ENCODE measurements around the gene KCTD1.

KCTD1 gene

GRCh38 chr18:26471826-26472225 is 76.5 kb downstream of the KCTD1 start:
- TF ChIP-seq TCF12 (IDR thresholded peaks at IDR 0.05; ENCODE audit: low read depth) (no peak), RAD21 (IDR thresholded peaks at IDR 0.05; ENCODE audit: low read depth) (no peak), EP300 (IDR thresholded peaks at IDR 0.05; ENCODE audit: borderline replicate concordance) (no peak), ZBTB7A (IDR thresholded peaks at IDR 0.05; ENCODE audit: low read depth) (no peak), YY1 (IDR thresholded peaks at IDR 0.05; ENCODE audit: low read depth) (no peak), CEBPB (IDR thresholded peaks at IDR 0.05) (no peak), NFIC (IDR thresholded peaks at IDR 0.05) (no peak), CREB1 (IDR thresholded peaks at IDR 0.05; ENCODE audit: low read depth) (no peak), TAF1 (IDR thresholded peaks at IDR 0.05; ENCODE audit: low read depth) (no peak), EGR1 (IDR thresholded peaks at IDR 0.05) (no peak), TEAD4 (IDR thresholded peaks at IDR 0.05) (no peak), MAX (IDR thresholded peaks at IDR 0.05) (no peak), FOXM1 (IDR thresholded peaks at IDR 0.05; ENCODE audit: borderline replicate concordance, low read depth) (no peak)
- TF ChIP-seq, protein P1, sequence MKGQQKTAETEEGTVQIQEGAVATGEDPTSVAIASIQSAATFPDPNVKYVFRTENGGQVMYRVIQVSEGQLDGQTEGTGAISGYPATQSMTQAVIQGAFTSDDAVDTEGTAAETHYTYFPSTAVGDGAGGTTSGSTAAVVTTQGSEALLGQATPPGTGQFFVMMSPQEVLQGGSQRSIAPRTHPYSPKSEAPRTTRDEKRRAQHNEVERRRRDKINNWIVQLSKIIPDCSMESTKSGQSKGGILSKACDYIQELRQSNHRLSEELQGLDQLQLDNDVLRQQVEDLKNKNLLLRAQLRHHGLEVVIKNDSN (IDR thresholded peaks at IDR 0.05) = no peak
- TF ChIP-seq, protein P2, sequence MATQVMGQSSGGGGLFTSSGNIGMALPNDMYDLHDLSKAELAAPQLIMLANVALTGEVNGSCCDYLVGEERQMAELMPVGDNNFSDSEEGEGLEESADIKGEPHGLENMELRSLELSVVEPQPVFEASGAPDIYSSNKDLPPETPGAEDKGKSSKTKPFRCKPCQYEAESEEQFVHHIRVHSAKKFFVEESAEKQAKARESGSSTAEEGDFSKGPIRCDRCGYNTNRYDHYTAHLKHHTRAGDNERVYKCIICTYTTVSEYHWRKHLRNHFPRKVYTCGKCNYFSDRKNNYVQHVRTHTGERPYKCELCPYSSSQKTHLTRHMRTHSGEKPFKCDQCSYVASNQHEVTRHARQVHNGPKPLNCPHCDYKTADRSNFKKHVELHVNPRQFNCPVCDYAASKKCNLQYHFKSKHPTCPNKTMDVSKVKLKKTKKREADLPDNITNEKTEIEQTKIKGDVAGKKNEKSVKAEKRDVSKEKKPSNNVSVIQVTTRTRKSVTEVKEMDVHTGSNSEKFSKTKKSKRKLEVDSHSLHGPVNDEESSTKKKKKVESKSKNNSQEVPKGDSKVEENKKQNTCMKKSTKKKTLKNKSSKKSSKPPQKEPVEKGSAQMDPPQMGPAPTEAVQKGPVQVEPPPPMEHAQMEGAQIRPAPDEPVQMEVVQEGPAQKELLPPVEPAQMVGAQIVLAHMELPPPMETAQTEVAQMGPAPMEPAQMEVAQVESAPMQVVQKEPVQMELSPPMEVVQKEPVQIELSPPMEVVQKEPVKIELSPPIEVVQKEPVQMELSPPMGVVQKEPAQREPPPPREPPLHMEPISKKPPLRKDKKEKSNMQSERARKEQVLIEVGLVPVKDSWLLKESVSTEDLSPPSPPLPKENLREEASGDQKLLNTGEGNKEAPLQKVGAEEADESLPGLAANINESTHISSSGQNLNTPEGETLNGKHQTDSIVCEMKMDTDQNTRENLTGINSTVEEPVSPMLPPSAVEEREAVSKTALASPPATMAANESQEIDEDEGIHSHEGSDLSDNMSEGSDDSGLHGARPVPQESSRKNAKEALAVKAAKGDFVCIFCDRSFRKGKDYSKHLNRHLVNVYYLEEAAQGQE (IDR thresholded peaks at IDR 0.05; ENCODE audit: low read depth) = no peak

DNA sequence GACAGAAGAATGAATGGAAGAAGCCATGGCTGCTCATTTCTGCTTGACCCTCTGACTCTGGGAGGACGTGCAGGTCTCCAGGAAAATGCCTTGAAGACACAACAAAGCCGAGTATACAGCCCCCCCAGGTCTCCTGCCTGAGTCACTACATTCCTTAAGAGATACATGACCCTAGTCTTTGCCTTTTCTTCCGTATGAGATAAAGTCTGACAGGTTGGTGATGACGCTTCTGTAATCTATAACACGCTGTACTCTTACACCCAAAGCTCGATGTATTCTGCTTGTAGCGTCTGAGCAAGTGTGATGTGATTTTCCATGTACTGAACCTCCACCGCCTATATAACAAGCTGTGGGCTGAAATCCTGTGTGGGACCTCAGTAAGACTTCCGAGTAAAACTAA is 77.3 kb downstream of the KCTD1 start:
- TF ChIP-seq, protein P1 (IDR thresholded peaks at IDR 0.05) = no peak
- TF ChIP-seq EP300 (IDR thresholded peaks at IDR 0.05; ENCODE audit: borderline replicate concordance) (no peak), TAF1 (IDR thresholded peaks at IDR 0.05; ENCODE audit: low read depth) (no peak), FOXM1 (IDR thresholded peaks at IDR 0.05; ENCODE audit: borderline replicate concordance, low read depth) (no peak), TEAD4 (IDR thresholded peaks at IDR 0.05) (no peak), MAX (IDR thresholded peaks at IDR 0.05) (no peak), TCF12 (IDR thresholded peaks at IDR 0.05; ENCODE audit: low read depth) (no peak)
- TF ChIP-seq, protein P2 (IDR thresholded peaks at IDR 0.05; ENCODE audit: low read depth) = no peak

DNA sequence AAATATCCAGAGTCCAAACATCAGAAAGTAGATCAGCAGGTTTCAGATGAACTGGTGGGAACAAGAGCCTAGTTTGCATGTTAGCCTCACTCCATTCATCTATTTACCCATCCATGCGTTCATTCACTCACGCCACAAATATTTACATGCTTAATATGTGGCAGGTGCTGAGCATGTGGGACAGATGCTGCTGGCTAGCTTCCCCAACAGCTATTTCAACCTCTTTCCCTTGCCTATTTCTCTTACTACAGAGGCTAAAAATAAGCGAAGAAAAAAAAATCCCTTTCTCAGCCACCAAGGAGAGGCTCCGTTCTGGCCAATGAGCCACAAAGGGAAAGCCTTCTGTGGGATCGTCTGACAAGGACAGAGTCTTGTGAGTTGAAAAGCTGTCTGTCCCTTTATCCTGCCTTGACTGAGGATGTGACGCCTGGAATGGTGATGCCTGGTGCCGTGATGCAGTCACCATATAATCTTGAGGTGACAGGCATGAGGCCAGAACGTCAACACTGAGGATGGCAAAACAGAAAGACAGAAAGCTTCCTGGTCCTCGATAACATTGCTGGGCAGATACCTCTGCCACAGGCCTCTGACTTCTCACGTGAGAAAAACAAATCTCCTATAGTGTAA is 78.2 kb downstream of the KCTD1 start:
- TF ChIP-seq EP300 (IDR thresholded peaks at IDR 0.05; ENCODE audit: borderline replicate concordance) (peak; percentile 77; the same call in 1 of the 2 replicates), TEAD4 (IDR thresholded peaks at IDR 0.05) (peak; percentile 66), TAF1 (IDR thresholded peaks at IDR 0.05; ENCODE audit: low read depth) (no peak), MAX (IDR thresholded peaks at IDR 0.05) (peak; percentile 63; the same call in 1 of the 2 replicates), TCF12 (IDR thresholded peaks at IDR 0.05; ENCODE audit: low read depth) (peak; percentile 75), RAD21 (IDR thresholded peaks at IDR 0.05; ENCODE audit: low read depth) (no peak), NFIC (IDR thresholded peaks at IDR 0.05) (0 out of 2 replicates have a peak, but pooled peaks have one; percentile 12), FOXM1 (IDR thresholded peaks at IDR 0.05; ENCODE audit: borderline replicate concordance, low read depth) (peak; percentile 35; the same call in 1 of the 2 replicates)
- TF ChIP-seq, protein P1 (IDR thresholded peaks at IDR 0.05) = no peak

DNA sequence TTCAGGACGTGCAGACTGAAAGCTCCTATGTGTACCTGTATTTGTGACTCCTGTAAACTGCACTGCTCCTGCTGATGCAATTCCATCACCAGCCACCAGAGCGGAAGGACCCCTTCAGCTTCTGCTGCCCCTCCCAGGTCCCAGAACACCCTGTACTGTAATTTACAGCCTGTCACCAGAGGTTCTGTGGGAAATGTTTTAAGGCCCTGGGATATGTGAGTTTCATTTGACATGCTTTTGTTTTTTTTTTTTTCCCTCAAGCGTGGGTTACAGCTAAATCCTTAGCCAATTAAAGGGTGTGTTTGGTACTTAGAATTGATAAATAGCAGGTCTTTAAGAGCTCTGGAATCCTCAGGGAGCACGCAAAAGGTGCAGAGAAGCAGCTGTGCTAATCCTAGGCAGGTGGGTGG is 79.4 kb downstream of the KCTD1 start:
- TF ChIP-seq RAD21 (IDR thresholded peaks at IDR 0.05; ENCODE audit: low read depth) = peak; percentile 48
- TF ChIP-seq FOXM1 (IDR thresholded peaks at IDR 0.05; ENCODE audit: borderline replicate concordance, low read depth) = peak; percentile 93
- peak; percentile 58 for TF ChIP-seq EGR1 (IDR thresholded peaks at IDR 0.05)
- no peak for TF ChIP-seq TAF1 (IDR thresholded peaks at IDR 0.05; ENCODE audit: low read depth)
- peak; percentile 73 for TF ChIP-seq NFIC (IDR thresholded peaks at IDR 0.05)
- TF ChIP-seq, protein P2 (IDR thresholded peaks at IDR 0.05; ENCODE audit: low read depth) = no peak
- TF ChIP-seq ZBTB7A (IDR thresholded peaks at IDR 0.05; ENCODE audit: low read depth) = peak; percentile 62
- peak; percentile 91 for TF ChIP-seq TEAD4 (IDR thresholded peaks at IDR 0.05)
- no peak; the same call in 1 of the 2 replicates for TF ChIP-seq CREB1 (IDR thresholded peaks at IDR 0.05; ENCODE audit: low read depth)
- peak; percentile 26; the same call in 1 of the 2 replicates for TF ChIP-seq CEBPB (IDR thresholded peaks at IDR 0.05)
- TF ChIP-seq YY1 (IDR thresholded peaks at IDR 0.05; ENCODE audit: low read depth) = no peak
- TF ChIP-seq, protein P1 (IDR thresholded peaks at IDR 0.05) = no peak
- TF ChIP-seq EP300 (IDR thresholded peaks at IDR 0.05; ENCODE audit: borderline replicate concordance) = peak; percentile 96
- peak; percentile 42; the same call in 1 of the 2 replicates for TF ChIP-seq MAX (IDR thresholded peaks at IDR 0.05)
- peak; percentile 97 for TF ChIP-seq TCF12 (IDR thresholded peaks at IDR 0.05; ENCODE audit: low read depth)
